Naive B cell (primary cell): Measurements from ENCODE around the gene PPP5C. TPM values are rescaled to one million over a fixed set of nuclear protein-coding genes. Genes with fewer than 3 reads are reported as not detected.

Experiments
- ATAC-seq, 2 donors: fragments of 150-1000 bp; cut with Tn5 transposase; 2 replicates each; pipeline ENCODE4 v1.10.0; 2021; ENCODE audit warnings: low read depth in 2 of 2, mild to moderate bottlenecking in 2 of 2, moderate library complexity in 2 of 2
- DNase-seq: peaks from one replicate; pipeline ENCODE4 v3.0.0; 2022
- H3K27ac Mint-ChIP-seq, 6 donors: one replicate each; pipeline ENCODE4 v1.8.0; 2020 to 2022; ENCODE audit warnings: mild to moderate bottlenecking in 6 of 6, mixed read lengths in 6 of 6, moderate library complexity in 5 of 6, inconsistent platforms in 2 of 6
- H3K27me3 Mint-ChIP-seq, 3 donors: one replicate each; pipeline ENCODE4 v1.8.0; 2021 to 2022; ENCODE audit warnings: mixed read lengths in 3 of 3, mild to moderate bottlenecking in 1 of 3
- H3K36me3 Mint-ChIP-seq, 2 donors: one replicate each; pipeline ENCODE4 v1.8.0; 2020 to 2022; ENCODE audit warnings: mixed read lengths in 2 of 2, inconsistent platforms in 1 of 2, mild to moderate bottlenecking in 1 of 2
- H3K4me1 Mint-ChIP-seq, 3 donors: one replicate each; pipeline ENCODE4 v1.8.0; 2020 to 2022; ENCODE audit warnings: mixed read lengths in 3 of 3, inconsistent platforms in 1 of 3, mild to moderate bottlenecking in 1 of 3, moderate library complexity in 1 of 3
- H3K4me3 Mint-ChIP-seq, 8 donors: one replicate each; pipeline ENCODE4 v1.8.0; 2020 to 2022; ENCODE audit warnings: mild to moderate bottlenecking in 8 of 8, mixed read lengths in 8 of 8, moderate library complexity in 8 of 8, inconsistent platforms in 2 of 8
- H3K9me3 Mint-ChIP-seq, 7 donors: one replicate each; pipeline ENCODE4 v1.8.0; 2020 to 2022; ENCODE audit warnings: mixed read lengths in 7 of 7, mild to moderate bottlenecking in 5 of 7, inconsistent platforms in 2 of 7, moderate library complexity in 1 of 7
- polyA plus RNA-seq, 6 donors: library from polyadenylated mRNA; unstranded; fragments of 300-500 nt; fragmentation: Illumina TruSeq; gene quantifications; one replicate each; pipeline ENCODE4 v1.2.3, GENCODE V29; 2021; ENCODE audit warnings: low read depth in 6 of 6

The PPP5C gene, protein sequence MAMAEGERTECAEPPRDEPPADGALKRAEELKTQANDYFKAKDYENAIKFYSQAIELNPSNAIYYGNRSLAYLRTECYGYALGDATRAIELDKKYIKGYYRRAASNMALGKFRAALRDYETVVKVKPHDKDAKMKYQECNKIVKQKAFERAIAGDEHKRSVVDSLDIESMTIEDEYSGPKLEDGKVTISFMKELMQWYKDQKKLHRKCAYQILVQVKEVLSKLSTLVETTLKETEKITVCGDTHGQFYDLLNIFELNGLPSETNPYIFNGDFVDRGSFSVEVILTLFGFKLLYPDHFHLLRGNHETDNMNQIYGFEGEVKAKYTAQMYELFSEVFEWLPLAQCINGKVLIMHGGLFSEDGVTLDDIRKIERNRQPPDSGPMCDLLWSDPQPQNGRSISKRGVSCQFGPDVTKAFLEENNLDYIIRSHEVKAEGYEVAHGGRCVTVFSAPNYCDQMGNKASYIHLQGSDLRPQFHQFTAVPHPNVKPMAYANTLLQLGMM
- polyA plus RNA-seq: 10 to 100 TPM; 14.5 to 26.6 (median 19.7) TPM

DNA sequence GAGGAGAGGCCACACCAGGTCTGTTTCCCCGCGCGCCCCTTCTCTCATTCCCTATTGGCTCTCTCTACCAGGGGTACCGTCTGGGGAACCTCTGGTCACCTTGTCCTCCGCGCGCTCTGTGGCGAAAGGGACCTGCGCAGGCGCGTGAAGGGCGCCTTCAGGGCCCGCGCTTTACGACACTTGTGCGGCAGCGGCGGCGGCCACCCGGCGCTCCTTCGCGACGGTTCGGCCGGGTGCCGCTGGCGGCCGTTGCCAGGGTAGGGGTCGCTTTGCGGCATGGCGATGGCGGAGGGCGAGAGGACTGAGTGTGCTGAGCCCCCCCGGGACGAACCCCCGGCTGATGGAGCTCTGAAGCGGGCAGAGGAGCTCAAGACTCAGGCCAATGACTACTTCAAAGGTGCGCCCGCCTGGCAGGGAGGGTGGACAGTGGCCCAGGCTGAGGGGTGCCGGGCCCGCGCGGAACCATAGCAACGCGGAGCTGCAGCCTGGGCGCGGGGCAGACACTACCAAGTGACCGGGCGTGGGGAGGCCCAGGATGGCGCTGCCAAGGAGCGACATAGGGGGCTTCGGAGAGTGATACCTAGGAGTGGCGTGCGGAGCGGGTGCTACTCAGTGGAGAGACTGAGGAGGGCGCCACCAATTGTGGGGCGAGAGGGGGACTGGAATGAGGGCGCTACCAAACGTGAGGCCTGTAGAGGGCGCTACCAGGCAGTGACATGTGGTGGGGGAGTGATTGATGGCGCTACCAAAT is at the start of gene PPP5C:
Gene PPP5C (plus strand): TSS at position 267 of the 751 bp plus-strand sequence. CDS start 10 bp downstream, at position 277.
- peaks cover 12 to 30% (median 29%) of the 10 kb centered on the region in 3 donors for H3K27me3 Mint-ChIP-seq
- peak within 1 kb of the TSS; percentile 87 to 96 (median 94) for H3K27ac Mint-ChIP-seq
- DNase-seq: peak; percentile 88
- H3K4me1 Mint-ChIP-seq: peaks cover 45 to 56% (median 51%) of the 10 kb centered on the region in 3 donors
- peak; percentile 77 to 78 for ATAC-seq
- no peaks in the 10 kb centered on the region for H3K36me3 Mint-ChIP-seq
- no peaks in the 10 kb centered on the region for H3K9me3 Mint-ChIP-seq
- peak within 1 kb of the TSS; percentile 79 to 98 (median 96) for H3K4me3 Mint-ChIP-seq

DNA sequence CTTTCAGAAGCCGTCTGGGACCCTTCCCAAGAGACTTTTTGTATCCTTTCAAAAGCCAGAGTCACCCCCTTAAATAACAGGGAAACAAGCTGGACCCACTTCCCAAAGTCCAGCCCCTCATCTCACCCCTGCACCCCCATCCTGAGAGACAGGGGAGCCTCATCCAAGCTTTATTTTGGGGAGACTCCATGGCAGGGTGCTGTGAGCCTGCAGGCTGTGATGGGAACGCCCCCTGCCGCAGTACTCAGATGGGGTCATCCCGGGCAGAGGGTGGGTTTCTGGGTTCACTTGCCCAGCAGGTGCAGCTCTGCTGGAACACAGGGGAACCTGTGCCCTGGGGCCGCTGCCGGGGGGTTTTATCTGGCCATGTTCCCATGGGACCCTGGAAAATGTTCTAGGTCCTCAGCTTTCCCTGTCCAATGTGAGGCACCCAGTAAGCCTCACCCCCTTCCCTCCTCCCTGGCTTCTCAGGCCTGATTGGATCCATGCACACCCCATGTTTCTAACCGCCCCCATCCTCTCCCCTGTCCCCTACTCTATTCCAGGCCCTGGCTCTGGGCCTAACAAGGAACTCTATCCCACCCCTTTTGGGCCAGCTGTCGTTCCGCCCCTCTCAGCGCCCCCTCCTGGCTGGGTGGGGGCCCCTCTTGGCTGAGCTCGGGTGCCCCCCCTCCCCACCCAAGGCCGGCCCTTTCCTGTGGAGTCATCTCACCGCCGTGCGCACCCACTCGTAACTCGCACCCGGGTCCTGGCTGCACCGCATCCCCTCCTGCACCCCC is 49.0 kb upstream of the PPP5C start:
- H3K27ac Mint-ChIP-seq: no peak overlapping the region
- peaks cover 0 to 7% (median 0%) of the 10 kb centered on the region in 3 donors for H3K4me1 Mint-ChIP-seq
- ATAC-seq: no peak
- no peak for DNase-seq
- peaks cover 7 to 11% of the 10 kb centered on the region in 2 donors for H3K36me3 Mint-ChIP-seq
- H3K4me3 Mint-ChIP-seq: no peak overlapping the region
- peaks cover 0 to 17% (median 7%) of the 10 kb centered on the region in 7 donors for H3K9me3 Mint-ChIP-seq
- peaks cover 39 to 62% (median 42%) of the 10 kb centered on the region in 3 donors for H3K27me3 Mint-ChIP-seq

DNA sequence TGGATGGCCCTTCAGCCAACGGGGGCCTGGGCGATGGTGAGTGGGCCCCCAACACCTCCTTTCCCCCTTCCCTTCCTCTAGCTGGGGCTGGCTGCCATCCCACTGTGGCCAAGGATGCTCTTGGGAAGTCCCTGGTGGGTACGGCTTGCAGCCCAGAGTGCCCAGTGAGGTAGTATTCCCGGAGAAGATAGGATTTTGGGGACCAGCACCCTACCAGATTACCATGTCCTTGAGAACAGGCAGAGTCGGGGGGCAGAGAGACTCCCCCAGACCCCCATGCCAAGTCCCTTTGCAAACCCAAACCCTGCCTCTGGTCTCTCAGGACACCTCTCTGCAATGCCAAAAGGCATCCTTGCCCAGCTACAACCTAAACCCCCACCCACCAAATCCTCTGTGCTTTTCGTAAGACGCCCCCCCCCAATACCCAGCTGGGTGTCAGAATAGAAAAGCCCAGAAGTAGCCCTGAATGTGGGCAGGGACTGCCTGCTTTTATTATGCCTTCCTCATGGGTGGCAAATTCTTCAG is 48.3 kb upstream of the PPP5C start:
- Mint-ChIP-seq H3K36me3 (peaks cover 7 to 11% of the 10 kb centered on the region in 2 donors), H3K4me1 (peaks cover 0 to 7% (median 0%) of the 10 kb centered on the region in 3 donors), H3K27me3 (peaks cover 39 to 62% (median 42%) of the 10 kb centered on the region in 3 donors), H3K9me3 (peaks cover 0 to 20% (median 7%) of the 10 kb centered on the region in 7 donors), H3K4me3 (no peak overlapping the region), H3K27ac (no peak overlapping the region)
- no peak for DNase-seq
- ATAC-seq: no peak

DNA sequence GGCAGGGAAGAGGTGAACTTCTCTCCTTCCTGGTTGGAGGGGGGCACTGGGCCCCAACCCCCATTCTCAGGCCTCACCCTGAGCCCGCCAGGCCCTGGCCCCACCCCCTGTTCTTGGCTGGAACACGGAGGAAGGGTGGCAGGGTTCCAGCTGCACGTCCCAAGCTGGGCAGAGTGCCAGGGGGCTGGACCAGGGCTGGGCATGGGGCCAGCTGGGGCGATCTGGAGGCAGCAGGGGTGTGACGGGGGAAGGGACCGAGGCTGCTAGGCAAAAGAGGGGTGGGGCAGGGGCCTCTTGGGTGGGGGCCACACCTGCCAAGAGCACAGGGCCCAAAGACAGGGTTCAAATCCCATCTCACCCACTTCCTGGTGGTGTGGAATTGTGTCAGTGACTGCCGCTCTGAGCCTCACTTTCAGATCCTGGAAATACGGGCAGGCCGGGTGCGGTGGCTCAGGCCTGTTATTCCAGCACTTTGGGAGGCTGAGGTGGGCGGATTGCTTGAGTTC is 47.8 kb upstream of the PPP5C start:
- H3K27ac Mint-ChIP-seq: no peak overlapping the region
- no peak overlapping the region for H3K4me3 Mint-ChIP-seq
- peaks cover 0 to 20% (median 7%) of the 10 kb centered on the region in 7 donors for H3K9me3 Mint-ChIP-seq
- ATAC-seq (no peak), DNase-seq (no peak)
- peaks cover 0 to 7% (median 0%) of the 10 kb centered on the region in 3 donors for H3K4me1 Mint-ChIP-seq
- peaks cover 7 to 11% of the 10 kb centered on the region in 2 donors for H3K36me3 Mint-ChIP-seq
- peaks cover 38 to 62% (median 40%) of the 10 kb centered on the region in 3 donors for H3K27me3 Mint-ChIP-seq

DNA sequence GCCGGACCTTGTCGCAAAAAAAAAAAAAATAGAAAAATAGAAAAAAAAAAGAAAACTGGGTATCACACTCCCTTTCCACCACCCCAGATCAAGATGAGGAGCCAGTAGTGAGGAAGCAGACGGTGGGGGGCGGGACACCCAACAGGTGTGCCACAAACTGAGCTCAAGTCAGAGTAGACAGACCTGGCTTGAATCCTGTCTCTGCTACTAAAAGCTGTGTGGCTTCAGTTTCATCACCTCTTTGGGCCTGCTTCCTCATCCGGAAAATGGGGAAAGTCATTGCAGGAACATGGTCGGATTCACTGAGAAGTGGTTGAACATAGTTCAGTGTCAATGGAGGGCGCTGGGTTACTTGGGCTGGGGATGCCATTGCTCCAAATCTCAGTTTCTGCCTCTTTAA is 47.2 kb upstream of the PPP5C start:
- H3K27me3 Mint-ChIP-seq: peaks cover 32 to 62% (median 34%) of the 10 kb centered on the region in 3 donors
- no peak for ATAC-seq

DNA sequence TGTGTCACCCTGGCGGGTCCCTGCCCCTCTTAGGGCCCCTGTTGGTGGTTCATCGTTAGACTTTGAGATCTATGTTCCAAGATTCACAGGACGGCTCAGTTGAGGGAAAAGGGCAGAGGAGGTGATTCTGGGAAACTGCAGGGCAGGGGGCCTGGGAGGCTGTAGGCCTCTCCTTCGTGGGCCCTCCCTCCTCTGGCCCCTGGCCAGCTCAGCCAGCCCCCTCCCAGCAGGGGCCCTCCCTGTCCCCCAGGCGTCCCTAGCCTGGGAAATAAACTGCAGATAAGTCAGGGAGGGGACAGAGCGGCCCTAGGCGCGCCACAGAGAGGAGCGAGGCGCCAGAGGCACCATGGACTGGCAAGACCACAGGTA is 43.6 kb upstream of the PPP5C start:
- H3K4me3 Mint-ChIP-seq: no peak overlapping the region

More for the DNA sequence above, 47.2 kb upstream of the PPP5C start:
- no peak overlapping the region for H3K27ac Mint-ChIP-seq
- H3K4me1 Mint-ChIP-seq: peaks cover 0 to 7% (median 0%) of the 10 kb centered on the region in 3 donors
- no peak overlapping the region for H3K4me3 Mint-ChIP-seq
- no peak for DNase-seq
- H3K9me3 Mint-ChIP-seq: peaks cover 0 to 15% (median 9%) of the 10 kb centered on the region in 7 donors
- H3K36me3 Mint-ChIP-seq: peaks cover 7% of the 10 kb centered on the region in 2 donors

DNA sequence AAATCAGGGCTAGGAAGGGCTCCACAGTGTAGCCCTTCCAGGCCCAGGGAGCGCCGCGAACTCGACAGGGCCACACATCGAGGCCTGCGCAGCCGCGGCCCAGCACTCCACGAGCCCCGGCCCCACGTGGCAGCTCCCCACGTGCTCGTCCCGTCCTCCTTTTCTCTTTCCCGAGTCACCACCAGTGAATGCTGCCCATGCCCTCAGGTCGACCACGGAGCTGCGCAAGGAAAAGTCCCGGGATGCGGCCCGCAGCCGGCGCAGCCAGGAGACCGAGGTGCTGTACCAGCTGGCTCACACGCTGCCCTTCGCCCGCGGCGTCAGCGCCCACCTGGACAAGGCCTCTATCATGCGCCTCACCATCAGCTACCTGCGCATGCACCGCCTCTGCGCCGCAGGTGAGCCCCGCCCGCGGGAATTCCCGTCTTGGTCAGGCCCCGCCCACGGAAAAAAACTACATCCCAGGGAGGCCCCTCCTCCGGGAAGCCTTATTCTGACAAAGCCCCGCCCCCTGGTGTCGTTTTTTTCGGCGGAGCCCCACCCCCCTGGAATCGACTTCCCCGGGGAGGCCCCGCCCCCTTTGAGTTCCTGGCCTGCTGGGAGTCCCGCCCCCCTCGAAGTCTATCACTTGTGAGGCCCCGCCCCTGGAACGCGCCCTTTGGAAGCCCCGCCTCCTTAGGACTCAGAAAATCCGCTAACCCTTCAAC is 43.0 kb upstream of the PPP5C start:
- H3K36me3 Mint-ChIP-seq: peaks cover 4 to 13% of the 10 kb centered on the region in 2 donors
- H3K27me3 Mint-ChIP-seq: peaks cover 4 to 34% (median 10%) of the 10 kb centered on the region in 3 donors
- no peak for ATAC-seq
- no peak overlapping the region for H3K27ac Mint-ChIP-seq
- H3K4me3 Mint-ChIP-seq: no peak overlapping the region
- H3K4me1 Mint-ChIP-seq: no peaks in the 10 kb centered on the region
- no peak for DNase-seq
- H3K9me3 Mint-ChIP-seq: peaks cover 7 to 27% (median 17%) of the 10 kb centered on the region in 7 donors

More for the DNA sequence above, 43.6 kb upstream of the PPP5C start:
- H3K9me3 Mint-ChIP-seq: peaks cover 7 to 27% (median 17%) of the 10 kb centered on the region in 7 donors
- no peak for ATAC-seq
- DNase-seq: no peak
- H3K36me3 Mint-ChIP-seq: peaks cover 4 to 13% of the 10 kb centered on the region in 2 donors
- H3K4me1 Mint-ChIP-seq: no peaks in the 10 kb centered on the region
- peaks cover 10 to 39% (median 10%) of the 10 kb centered on the region in 3 donors for H3K27me3 Mint-ChIP-seq
- H3K27ac Mint-ChIP-seq: no peak overlapping the region

DNA sequence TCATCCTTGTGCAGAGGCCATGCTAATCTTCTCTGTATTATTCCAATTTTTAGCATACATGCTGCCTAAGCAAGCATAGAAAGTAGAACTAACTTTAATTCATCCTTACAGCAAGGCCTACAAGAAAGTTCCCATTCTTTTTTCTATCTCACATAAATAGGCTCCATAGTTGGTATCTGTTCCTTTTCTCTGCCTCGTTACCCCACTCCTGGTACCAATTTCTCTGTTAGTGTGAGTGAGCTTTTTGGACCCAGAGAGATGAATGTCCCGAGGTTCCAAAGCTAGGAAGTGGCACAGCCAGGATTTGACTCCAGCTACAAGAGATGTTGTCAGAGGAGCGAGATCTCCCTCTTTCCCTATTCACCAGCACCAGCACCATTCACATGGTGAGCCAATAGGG is 40.4 kb upstream of the PPP5C start:
- Mint-ChIP-seq H3K4me1 (peaks cover 0 to 5% (median 0%) of the 10 kb centered on the region in 3 donors), H3K27me3 (peaks cover 3 to 21% (median 8%) of the 10 kb centered on the region in 3 donors), H3K4me3 (no peak overlapping the region), H3K36me3 (peaks cover 4 to 13% of the 10 kb centered on the region in 2 donors), H3K27ac (no peak overlapping the region), H3K9me3 (peaks cover 7 to 27% (median 17%) of the 10 kb centered on the region in 7 donors)
- ATAC-seq: no peak
- DNase-seq: no peak

DNA sequence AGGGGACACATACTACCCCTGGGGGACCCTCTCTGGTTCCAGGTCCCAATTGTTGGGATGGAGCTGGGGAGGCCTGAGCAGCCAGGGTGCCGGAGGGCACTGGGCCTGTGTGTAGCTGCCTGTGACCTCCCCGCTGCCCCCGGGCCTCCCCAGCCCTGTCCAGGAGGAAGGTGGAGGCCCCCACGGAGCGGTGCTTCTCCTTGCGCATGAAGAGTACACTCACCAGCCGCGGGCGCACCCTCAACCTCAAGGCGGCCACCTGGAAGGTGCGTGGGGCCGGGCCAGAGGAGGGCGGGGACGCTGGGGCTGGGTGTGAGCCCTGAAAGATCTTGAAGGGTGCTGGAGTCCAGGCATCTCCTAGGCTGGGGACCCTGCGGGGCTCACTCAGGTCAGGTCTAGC is 38.4 kb upstream of the PPP5C start:
- no peak overlapping the region for H3K4me3 Mint-ChIP-seq
- peaks cover 0 to 5% (median 0%) of the 10 kb centered on the region in 3 donors for H3K4me1 Mint-ChIP-seq
- no peak for ATAC-seq
- H3K36me3 Mint-ChIP-seq: peaks cover 4 to 13% of the 10 kb centered on the region in 2 donors
- H3K9me3 Mint-ChIP-seq: peaks cover 7 to 23% (median 17%) of the 10 kb centered on the region in 7 donors
- no peak for DNase-seq
- peaks cover 3 to 28% (median 8%) of the 10 kb centered on the region in 3 donors for H3K27me3 Mint-ChIP-seq
- H3K27ac Mint-ChIP-seq: no peak overlapping the region

DNA sequence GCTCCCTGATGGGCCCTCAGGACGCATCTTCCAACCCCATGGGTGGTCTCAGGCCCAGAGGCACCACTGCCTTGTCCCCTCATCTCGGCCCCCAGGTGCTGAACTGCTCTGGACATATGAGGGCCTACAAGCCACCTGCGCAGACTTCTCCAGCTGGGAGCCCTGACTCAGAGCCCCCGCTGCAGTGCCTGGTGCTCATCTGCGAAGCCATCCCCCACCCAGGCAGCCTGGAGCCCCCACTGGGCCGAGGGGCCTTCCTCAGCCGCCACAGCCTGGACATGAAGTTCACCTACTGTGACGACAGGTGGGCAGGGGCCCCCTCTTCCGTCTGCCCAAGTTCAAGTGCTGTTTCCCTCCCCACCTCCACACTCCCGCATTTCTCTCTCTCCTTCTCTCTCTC is 37.8 kb upstream of the PPP5C start:
- peaks cover 3 to 28% (median 8%) of the 10 kb centered on the region in 3 donors for H3K27me3 Mint-ChIP-seq
- no peak overlapping the region for H3K4me3 Mint-ChIP-seq
- peaks cover 4 to 13% of the 10 kb centered on the region in 2 donors for H3K36me3 Mint-ChIP-seq
- DNase-seq (no peak), ATAC-seq (no peak)
- H3K27ac Mint-ChIP-seq: no peak overlapping the region
- peaks cover 7 to 23% (median 17%) of the 10 kb centered on the region in 7 donors for H3K9me3 Mint-ChIP-seq
- peaks cover 0 to 5% (median 0%) of the 10 kb centered on the region in 3 donors for H3K4me1 Mint-ChIP-seq

DNA sequence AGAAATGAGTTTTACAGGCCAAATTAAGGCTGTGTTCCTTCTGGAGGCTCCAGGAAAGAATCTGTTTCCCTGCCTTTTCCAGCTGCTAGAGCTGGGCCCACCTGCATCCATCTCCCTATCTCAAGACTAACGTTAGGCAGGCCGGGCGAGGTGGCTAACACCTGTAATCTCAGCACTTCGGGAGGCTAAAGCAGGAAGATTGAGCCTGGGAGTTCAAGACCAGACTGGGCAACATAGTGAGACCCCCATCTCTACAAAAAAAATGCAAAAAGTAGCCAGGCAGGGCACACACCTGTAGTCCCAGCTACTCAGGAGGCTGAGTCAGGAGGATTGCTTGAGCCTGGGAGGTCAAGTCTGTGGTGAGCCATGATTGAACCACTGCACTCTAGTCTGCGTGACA is 35.4 kb upstream of the PPP5C start:
- H3K27ac Mint-ChIP-seq: no peak overlapping the region
- H3K4me3 Mint-ChIP-seq: no peak overlapping the region
- no peak for ATAC-seq
- DNase-seq: no peak
- H3K4me1 Mint-ChIP-seq: peaks cover 0 to 5% (median 0%) of the 10 kb centered on the region in 3 donors
- H3K9me3 Mint-ChIP-seq: peaks cover 3 to 9% (median 3%) of the 10 kb centered on the region in 7 donors
- H3K27me3 Mint-ChIP-seq: peaks cover 4 to 16% (median 8%) of the 10 kb centered on the region in 3 donors
- H3K36me3 Mint-ChIP-seq: no peaks in the 10 kb centered on the region
